GM12878 (cell line): ENCODE measurements around the gene WDR11. TPM values are rescaled to one million over a fixed set of nuclear protein-coding genes. Genes with fewer than 3 reads are reported as not detected.

ENCODE experiments used
- ATAC-seq: fragments of 200-7000 bp; cut with Tn5 transposase; 3 replicates; pipeline ENCODE4 v1.9.1; 2020; ENCODE audit warnings: mild to moderate bottlenecking, moderate library complexity
- BruUV-seq: library from RNA; stranded (reverse); fragments of 400-500 nt; replicated peaks from 2 replicates; lab custom pipeline; 2021; lab: Mats Ljungman, UMichigan
- CTCF ChIA-PET: fragments of 300-600 bp; sonication (Branson Sonifier 250); formaldehyde crosslinking; extraction: SDS; loops from one replicate; lab custom pipeline; 2021; ENCODE audit warnings: inconsistent platforms; lab: Yijun Ruan, JAX
- POLR2A ChIA-PET: fragments of 350-600 bp; formaldehyde crosslinking; extraction: SDS; loops from one replicate; lab custom pipeline; 2021; ENCODE audit warnings: inconsistent platforms; lab: Charles Lee
- RAD21 ChIA-PET: fragments of 300-600 bp; sonication (Branson Sonifier 250); formaldehyde crosslinking; loops from one replicate; lab custom pipeline; 2023; ENCODE audit warnings: antibody characterized with exemption; ENCODE audit not compliant: unreplicated experiment; lab: Charles Lee
- SMC1A ChIA-PET: fragments of 300-600 bp; sonication (Branson Sonifier 250); formaldehyde crosslinking; loops from one replicate; lab custom pipeline; 2023; ENCODE audit not compliant: unreplicated experiment, uncharacterized antibody; lab: Charles Lee
- DNase-seq: peaks from one replicate; pipeline ENCODE4 v3.0.0-alpha.2; 2011; ENCODE audit warnings: low read depth, low spot score
- FAIRE-seq: peaks from 3 replicates; lab custom pipeline; 2011; peaks lifted over from hg19 to GRCh38; lab: Jason Lieb, UNC
- H2AFZ ChIP-seq: 2 replicates; pipeline ENCODE4 v1.6.0; 2011; ENCODE audit warnings: low read depth, low read length, control low read depth; ENCODE audit not compliant: control insufficient read depth
- H3K27ac ChIP-seq: 2 replicates; pipeline ENCODE4 v1.5.1; 2011; ENCODE audit warnings: control low read depth; ENCODE audit not compliant: control insufficient read depth, insufficient read depth
- H3K27me3 ChIP-seq, 2 experiments: replicated peaks in 1 of 2; 2 replicates each; pipeline versions ENCODE4 v1.6.0 to v1.6.1; 2011; ENCODE audit warnings: low read length in 1 of 2; ENCODE audit not compliant: control insufficient read depth in 2 of 2, insufficient read depth in 2 of 2
- H3K36me3 ChIP-seq, 2 experiments: 2 replicates each; pipeline ENCODE4 v1.5.1; 2011; ENCODE audit warnings: low read length in 1 of 2; ENCODE audit not compliant: control insufficient read depth in 2 of 2, insufficient read depth in 2 of 2
- H3K4me1 ChIP-seq: 2 replicates; pipeline ENCODE4 v1.6.1; 2011; ENCODE audit warnings: mild to moderate bottlenecking, low read length, moderate library complexity, mixed read lengths; ENCODE audit not compliant: control insufficient read depth, insufficient read depth
- H3K4me2 ChIP-seq: 2 replicates; pipeline ENCODE4 v1.6.0; 2011; ENCODE audit warnings: control low read depth; ENCODE audit not compliant: control insufficient read depth, insufficient read depth
- H3K4me3 ChIP-seq: fragments of 200-600 bp; sonication (generic); 2 replicates; pipeline ENCODE4 v1.5.1; 2016
- H3K79me2 ChIP-seq: 2 replicates; pipeline ENCODE4 v1.6.0; 2011; ENCODE audit warnings: low read length; ENCODE audit not compliant: control insufficient read depth, insufficient read depth
- H3K9ac ChIP-seq: 2 replicates; pipeline ENCODE4 v1.8.0; 2011; ENCODE audit warnings: low read length, control low read depth, mixed read lengths; ENCODE audit not compliant: control insufficient read depth, insufficient read depth
- H3K9me3 ChIP-seq: replicated peaks from 3 replicates; pipeline ENCODE4 v1.5.1; 2011; ENCODE audit warnings: mild to moderate bottlenecking, low read length; ENCODE audit not compliant: control insufficient read depth, insufficient read depth
- H4K20me1 ChIP-seq: 2 replicates; pipeline ENCODE4 v1.6.0; 2011; ENCODE audit not compliant: control insufficient read depth, insufficient read depth
- BRCA1 ChIP-seq: IDR thresholded peaks from 2 replicates; pipeline ENCODE4 v1.6.1; 2011; ENCODE audit warnings: low read depth, low read length, improper control_type of control experiment
- ESRRA ChIP-seq: IDR thresholded peaks from 2 replicates; pipeline ENCODE4 v1.6.1; 2012; ENCODE audit warnings: mild to moderate bottlenecking, low read length, improper control_type of control experiment
- GABPA ChIP-seq: IDR thresholded peaks from 2 replicates; pipeline ENCODE4 v1.6.1; 2014; ENCODE audit warnings: antibody characterized with exemption, low read depth, mild to moderate bottlenecking, inconsistent platforms
- IRF4 ChIP-seq: IDR thresholded peaks from 2 replicates; pipeline ENCODE4 v1.6.1; 2011; ENCODE audit warnings: low read depth, low read length
- KLF5 ChIP-seq: fragments of 450-650 bp; IDR thresholded peaks from 2 replicates; pipeline ENCODE4 v1.6.1; 2014; ENCODE audit warnings: mild to moderate bottlenecking; ENCODE audit not compliant: partially characterized antibody
- MYB ChIP-seq: fragments of 150-350 bp; IDR thresholded peaks from 2 replicates; pipeline ENCODE4 v1.6.1; 2014; ENCODE audit warnings: mild to moderate bottlenecking, low read depth, low read length, borderline replicate concordance
- NBN ChIP-seq: fragments of 450-650 bp; IDR thresholded peaks from 2 replicates; pipeline ENCODE4 v1.6.1; 2016
- NR2C2 ChIP-seq: IDR thresholded peaks from 2 replicates; pipeline ENCODE4 v1.6.1; 2011; ENCODE audit warnings: borderline replicate concordance, low read depth; ENCODE audit not compliant: control insufficient read depth, insufficient read length
- POLR2AphosphoS2 ChIP-seq: IDR thresholded peaks from 2 replicates; pipeline ENCODE4 v1.6.1; 2011; ENCODE audit warnings: low read depth, mild to moderate bottlenecking, low read length, improper control_type of control experiment, moderate library complexity
- RB1 ChIP-seq: fragments of 450-650 bp; formaldehyde crosslinking; IDR thresholded peaks from 2 replicates; pipeline ENCODE4 v1.6.1; 2017; ENCODE audit warnings: mild to moderate bottlenecking, borderline replicate concordance
- SMAD1 ChIP-seq: fragments of 450-650 bp; IDR thresholded peaks from 2 replicates; pipeline ENCODE4 v1.6.1; 2018; ENCODE audit warnings: mild to moderate bottlenecking, low read depth; ENCODE audit not compliant: partially characterized antibody
- SPI1 ChIP-seq: IDR thresholded peaks from 2 replicates; pipeline ENCODE4 v1.6.1; 2011; ENCODE audit warnings: low read depth, mild to moderate bottlenecking, low read length, moderate library complexity, borderline replicate concordance; ENCODE audit not compliant: insufficient read depth
- TARDBP ChIP-seq: IDR thresholded peaks from 2 replicates; pipeline ENCODE4 v1.6.1; 2016; ENCODE audit warnings: borderline replicate concordance
- TBL1XR1 ChIP-seq: IDR thresholded peaks from 2 replicates; pipeline ENCODE4 v1.6.1; 2012; ENCODE audit warnings: low read depth, low read length, improper control_type of control experiment
- WGBS: methylation state at CpG from one replicate; pipeline ENCODE4 v1.1.6; 2016; ENCODE audit warnings: low lambda C conversion rate; ENCODE audit not compliant: insufficient replicate concordance, insufficient coverage; ENCODE audit errors: missing lambda C conversion rate; 5-methylcytosine and 5-hydroxymethylcytosine counted together
- in situ Hi-C: fragments of 300-500 bp; cut with MboI; formaldehyde crosslinking; loops from 9 replicates; pipeline ENCODE4 v1.14.3; 2018; ENCODE audit warnings: mixed read lengths
- intact Hi-C: fragments of 100-400 bp; cut with micrococcal nuclease; formaldehyde crosslinking; loops from one replicate; pipeline ENCODE4 v1.14.2; 2022; ENCODE audit not compliant: unreplicated experiment
- polyA plus RNA-seq, 11 experiments: library from polyadenylated mRNA; depleted of rRNA in 4 of 11; unstranded in 6 of 11; stranded (reverse) in 5 of 11; fragments of >200 nt; fragmentation: Nextera tagmentation in 4 of 11; fragmentation: Illumina TruSeq in 1 of 11; extraction: Ambion mirVana in 4 of 11; extraction: Trizol in 1 of 11; gene quantifications; 1 replicate in 1 of 11; 2 replicates in 10 of 11; pipeline versions ENCODE4 v1.2.1 to v1.2.3, GENCODE V29; 2011 to 2016; ENCODE audit warnings: inconsistent platforms in 2 of 11, missing spikeins in 2 of 11, low read depth in 1 of 11
- total RNA-seq, 4 experiments: library from RNA; depleted of rRNA in 3 of 4; stranded (reverse); fragments of >200 nt in 3 of 4; fragmentation: Illumina TruSeq in 1 of 4; extraction: Trizol in 1 of 4; gene quantifications; 2 replicates each; pipeline versions ENCODE4 v1.2.1 to v1.2.3, GENCODE V29; 2013 to 2021
- TF ChIP-seq, protein P1 (sequence below): IDR thresholded peaks from 2 replicates; pipeline ENCODE4 v1.6.1; 2012; ENCODE audit warnings: low read depth, low read length, improper control_type of control experiment
- TF ChIP-seq, protein P2 (sequence below): IDR thresholded peaks from 2 replicates; pipeline ENCODE4 v1.6.1; 2012; ENCODE audit warnings: mild to moderate bottlenecking, low read depth, low read length
- TF ChIP-seq, protein P3 (sequence below): IDR thresholded peaks from 2 replicates; pipeline ENCODE4 v1.6.1; 2012; ENCODE audit warnings: low read depth, low read length, improper control_type of control experiment
- TF ChIP-seq, protein P4 (sequence below): IDR thresholded peaks from 2 replicates; pipeline ENCODE4 v1.6.1; 2011; ENCODE audit warnings: low read depth, mild to moderate bottlenecking, low read length, moderate library complexity, borderline replicate concordance; ENCODE audit errors: extremely low read depth
- TF ChIP-seq, protein P5 (sequence below): fragments of 450-650 bp; conservative IDR thresholded peaks from 2 replicates; pipeline ENCODE4 v1.6.1; 2017; ENCODE audit warnings: mild to moderate bottlenecking, moderate library complexity

The WDR11 gene
- total and polyA plus RNA-seq, 10 of the 15 experiments (the other 5 are each of a cell fraction or from before 2014, with no cell fraction given): 21.3 to 132 (median 42.6) TPM

DNA sequence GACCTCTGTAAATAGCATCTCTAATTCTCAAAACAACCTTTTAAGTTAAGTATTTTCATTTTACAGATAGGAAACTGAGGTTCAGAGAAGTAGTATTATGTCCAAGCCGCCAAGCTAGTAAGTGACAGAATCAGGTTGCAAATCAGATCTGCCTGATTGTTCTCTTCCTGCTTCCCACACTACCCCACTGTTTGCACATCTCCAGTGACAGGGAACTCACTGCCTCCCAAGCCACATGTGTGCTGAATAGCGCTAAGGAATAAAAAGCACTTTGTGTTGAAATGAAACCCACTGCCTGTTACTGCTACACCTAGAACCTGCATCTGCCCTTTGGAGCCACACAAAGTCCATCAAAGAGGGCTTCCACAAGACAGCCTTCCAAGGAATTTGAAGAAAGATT, 45.1 kb upstream of the WDR11 start:
- H3K4me2 ChIP-seq: no peak overlapping the region
- no peak for DNase-seq
- RAD21 ChIA-PET: no interaction called here
- H2AFZ ChIP-seq: no peak overlapping the region
- ATAC-seq: no peak
- FAIRE-seq: no peak
- no peaks in the 10 kb centered on the region for H3K4me1 ChIP-seq
- POLR2A ChIA-PET: no interaction called here
- H3K27ac ChIP-seq: no peak overlapping the region
- CTCF ChIA-PET: interaction anchor here (1.2 to 2.0 kb wide), 3 partner anchors 11 to 35 kb away, joined by 3 to 4 read pairs (median 3); no protein-coding TSS in a partner anchor
- WGBS: 88% methylated on average over 2 of the region's 2 CpGs
- H3K36me3 ChIP-seq: no peaks in the 10 kb centered on the region
- H3K9me3 ChIP-seq: no peaks in the 10 kb centered on the region
- SMC1A ChIA-PET: no interaction called here
- BruUV-seq: no TSS peak
- H3K4me3 ChIP-seq: no peak overlapping the region
- intact Hi-C loops: no loop called here
- H4K20me1 ChIP-seq: no peaks in the 10 kb centered on the region
- TF ChIP-seq NR2C2 (no peak), NBN (no peak), TBL1XR1 (no peak), IRF4 (no peak), BRCA1 (no peak), GABPA (no peak), MYB (no peak), POLR2AphosphoS2 (no peak), KLF5 (no peak), ESRRA (no peak), TARDBP (no peak), SMAD1 (no peak), RB1 (no peak), SPI1 (no peak)
- TF ChIP-seq, protein P1, sequence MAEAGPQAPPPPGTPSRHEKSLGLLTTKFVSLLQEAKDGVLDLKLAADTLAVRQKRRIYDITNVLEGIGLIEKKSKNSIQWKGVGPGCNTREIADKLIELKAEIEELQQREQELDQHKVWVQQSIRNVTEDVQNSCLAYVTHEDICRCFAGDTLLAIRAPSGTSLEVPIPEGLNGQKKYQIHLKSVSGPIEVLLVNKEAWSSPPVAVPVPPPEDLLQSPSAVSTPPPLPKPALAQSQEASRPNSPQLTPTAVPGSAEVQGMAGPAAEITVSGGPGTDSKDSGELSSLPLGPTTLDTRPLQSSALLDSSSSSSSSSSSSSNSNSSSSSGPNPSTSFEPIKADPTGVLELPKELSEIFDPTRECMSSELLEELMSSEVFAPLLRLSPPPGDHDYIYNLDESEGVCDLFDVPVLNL: no peak
- TF ChIP-seq, protein P2, sequence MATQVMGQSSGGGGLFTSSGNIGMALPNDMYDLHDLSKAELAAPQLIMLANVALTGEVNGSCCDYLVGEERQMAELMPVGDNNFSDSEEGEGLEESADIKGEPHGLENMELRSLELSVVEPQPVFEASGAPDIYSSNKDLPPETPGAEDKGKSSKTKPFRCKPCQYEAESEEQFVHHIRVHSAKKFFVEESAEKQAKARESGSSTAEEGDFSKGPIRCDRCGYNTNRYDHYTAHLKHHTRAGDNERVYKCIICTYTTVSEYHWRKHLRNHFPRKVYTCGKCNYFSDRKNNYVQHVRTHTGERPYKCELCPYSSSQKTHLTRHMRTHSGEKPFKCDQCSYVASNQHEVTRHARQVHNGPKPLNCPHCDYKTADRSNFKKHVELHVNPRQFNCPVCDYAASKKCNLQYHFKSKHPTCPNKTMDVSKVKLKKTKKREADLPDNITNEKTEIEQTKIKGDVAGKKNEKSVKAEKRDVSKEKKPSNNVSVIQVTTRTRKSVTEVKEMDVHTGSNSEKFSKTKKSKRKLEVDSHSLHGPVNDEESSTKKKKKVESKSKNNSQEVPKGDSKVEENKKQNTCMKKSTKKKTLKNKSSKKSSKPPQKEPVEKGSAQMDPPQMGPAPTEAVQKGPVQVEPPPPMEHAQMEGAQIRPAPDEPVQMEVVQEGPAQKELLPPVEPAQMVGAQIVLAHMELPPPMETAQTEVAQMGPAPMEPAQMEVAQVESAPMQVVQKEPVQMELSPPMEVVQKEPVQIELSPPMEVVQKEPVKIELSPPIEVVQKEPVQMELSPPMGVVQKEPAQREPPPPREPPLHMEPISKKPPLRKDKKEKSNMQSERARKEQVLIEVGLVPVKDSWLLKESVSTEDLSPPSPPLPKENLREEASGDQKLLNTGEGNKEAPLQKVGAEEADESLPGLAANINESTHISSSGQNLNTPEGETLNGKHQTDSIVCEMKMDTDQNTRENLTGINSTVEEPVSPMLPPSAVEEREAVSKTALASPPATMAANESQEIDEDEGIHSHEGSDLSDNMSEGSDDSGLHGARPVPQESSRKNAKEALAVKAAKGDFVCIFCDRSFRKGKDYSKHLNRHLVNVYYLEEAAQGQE: no peak
- TF ChIP-seq, protein P3, sequence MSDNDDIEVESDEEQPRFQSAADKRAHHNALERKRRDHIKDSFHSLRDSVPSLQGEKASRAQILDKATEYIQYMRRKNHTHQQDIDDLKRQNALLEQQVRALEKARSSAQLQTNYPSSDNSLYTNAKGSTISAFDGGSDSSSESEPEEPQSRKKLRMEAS: no peak
- TF ChIP-seq, protein P4, sequence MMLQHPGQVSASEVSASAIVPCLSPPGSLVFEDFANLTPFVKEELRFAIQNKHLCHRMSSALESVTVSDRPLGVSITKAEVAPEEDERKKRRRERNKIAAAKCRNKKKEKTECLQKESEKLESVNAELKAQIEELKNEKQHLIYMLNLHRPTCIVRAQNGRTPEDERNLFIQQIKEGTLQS: no peak
- TF ChIP-seq, protein P5, sequence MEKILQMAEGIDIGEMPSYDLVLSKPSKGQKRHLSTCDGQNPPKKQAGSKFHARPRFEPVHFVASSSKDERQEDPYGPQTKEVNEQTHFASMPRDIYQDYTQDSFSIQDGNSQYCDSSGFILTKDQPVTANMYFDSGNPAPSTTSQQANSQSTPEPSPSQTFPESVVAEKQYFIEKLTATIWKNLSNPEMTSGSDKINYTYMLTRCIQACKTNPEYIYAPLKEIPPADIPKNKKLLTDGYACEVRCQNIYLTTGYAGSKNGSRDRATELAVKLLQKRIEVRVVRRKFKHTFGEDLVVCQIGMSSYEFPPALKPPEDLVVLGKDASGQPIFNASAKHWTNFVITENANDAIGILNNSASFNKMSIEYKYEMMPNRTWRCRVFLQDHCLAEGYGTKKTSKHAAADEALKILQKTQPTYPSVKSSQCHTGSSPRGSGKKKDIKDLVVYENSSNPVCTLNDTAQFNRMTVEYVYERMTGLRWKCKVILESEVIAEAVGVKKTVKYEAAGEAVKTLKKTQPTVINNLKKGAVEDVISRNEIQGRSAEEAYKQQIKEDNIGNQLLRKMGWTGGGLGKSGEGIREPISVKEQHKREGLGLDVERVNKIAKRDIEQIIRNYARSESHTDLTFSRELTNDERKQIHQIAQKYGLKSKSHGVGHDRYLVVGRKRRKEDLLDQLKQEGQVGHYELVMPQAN: no peak
- H3K79me2 ChIP-seq: no peaks in the 10 kb centered on the region
- no peaks in the 10 kb centered on the region; a peak in 1 of 4 replicates for H3K27me3 ChIP-seq
- in situ Hi-C loops: no loop called here
- no peak overlapping the region for H3K9ac ChIP-seq
